Activated CD8-positive, alpha-beta memory T cell treated with anti-CD3 and anti-CD28 coated beads, Interleukin-2, amount 10 ng/mL, durations not matched to agents 7 days and 5 days (primary cell): ENCODE results near the gene CLSTN3. TPM values are rescaled to one million over a fixed set of nuclear protein-coding genes. Genes with fewer than 3 reads are reported as not detected.
A peak's percentile ranks its signal among the peaks of the same experiment; 100 is the strongest.

Experiments
- ATAC-seq: fragments of 150-1000 bp; cut with Tn5 transposase; one replicate; pipeline ENCODE4 v1.10.0; 2021; ENCODE audit warnings: moderate library complexity
- CTCF ChIA-PET: fragments of 350-600 bp; sonication (Branson Sonifier 250); formaldehyde crosslinking; loops from one replicate; lab custom pipeline; 2021; ENCODE audit warnings: antibody characterized with exemption; lab: Charles Lee
- DNase-seq: peaks from one replicate; pipeline ENCODE4 v3.0.0-alpha.2; 2020
- H3K27ac Mint-ChIP-seq: one replicate; pipeline ENCODE4 v1.8.0; 2021; ENCODE audit warnings: mild to moderate bottlenecking, mixed read lengths
- H3K27me3 Mint-ChIP-seq: one replicate; pipeline ENCODE4 v1.8.0; 2021; ENCODE audit warnings: mixed read lengths
- H3K36me3 Mint-ChIP-seq: one replicate; pipeline ENCODE4 v1.8.0; 2021; ENCODE audit warnings: mild to moderate bottlenecking, mixed read lengths
- H3K4me1 Mint-ChIP-seq: one replicate; pipeline ENCODE4 v1.8.0; 2021; ENCODE audit warnings: mixed read lengths
- H3K4me3 Mint-ChIP-seq: one replicate; pipeline ENCODE4 v1.8.0; 2021; ENCODE audit warnings: mild to moderate bottlenecking, moderate library complexity, mixed read lengths
- H3K9me3 Mint-ChIP-seq: one replicate; pipeline ENCODE4 v1.8.0; 2022; ENCODE audit warnings: low read depth, mixed read lengths
- total RNA-seq, 2 experiments: library from RNA; stranded (reverse); gene quantifications; one replicate each; pipeline ENCODE4 v1.2.3, GENCODE V29; 2021

The CLSTN3 gene
- total RNA-seq, 2 experiments from 2014 or later = 71.9 to 109 TPM

- DNase-seq (no peak), ATAC-seq (no peak)
- H3K27ac Mint-ChIP-seq = no peak overlapping the region
- no peak overlapping the region for H3K4me3 Mint-ChIP-seq
- peaks cover 28% of the 10 kb centered on the region for H3K4me1 Mint-ChIP-seq
- peaks cover 52% of the 10 kb centered on the region for H3K36me3 Mint-ChIP-seq
- no peaks in the 10 kb centered on the region for H3K9me3 Mint-ChIP-seq
- CTCF ChIA-PET = no interaction called here
- no peaks in the 10 kb centered on the region for H3K27me3 Mint-ChIP-seq
These were observed 4.4 kb downstream of the CLSTN3 start for GRCh38 chr12:7134396-7135166.

- Mint-ChIP-seq H3K4me1 (peaks cover 21% of the 10 kb centered on the region), H3K27me3 (no peaks in the 10 kb centered on the region), H3K9me3 (no peaks in the 10 kb centered on the region), H3K4me3 (no peak overlapping the region), H3K36me3 (peaks cover 58% of the 10 kb centered on the region), H3K27ac (no peak overlapping the region)
- CTCF ChIA-PET = no interaction called here
- DNase-seq (no peak), ATAC-seq (no peak)
These were observed 5.9 kb downstream of the CLSTN3 start for GRCh38 chr12:7136071-7136470.

- Mint-ChIP-seq H3K4me3 (no peak overlapping the region), H3K27ac (no peak overlapping the region), H3K27me3 (no peaks in the 10 kb centered on the region), H3K9me3 (no peaks in the 10 kb centered on the region), H3K36me3 (peaks cover 63% of the 10 kb centered on the region), H3K4me1 (peaks cover 18% of the 10 kb centered on the region)
- CTCF ChIA-PET = no interaction called here
- DNase-seq (no peak), ATAC-seq (no peak)
These were observed 6.5 kb downstream of the CLSTN3 start for GRCh38 chr12:7136676-7137075.

GRCh38 chr12:7137908-7138307 lies 7.7 kb downstream of the CLSTN3 start:
- Mint-ChIP-seq H3K9me3 (no peaks in the 10 kb centered on the region), H3K36me3 (peaks cover 66% of the 10 kb centered on the region), H3K27ac (no peak overlapping the region), H3K4me1 (peaks cover 9% of the 10 kb centered on the region), H3K27me3 (no peaks in the 10 kb centered on the region), H3K4me3 (no peak overlapping the region)
- no peak for ATAC-seq
- CTCF ChIA-PET = no interaction called here
- DNase-seq = no peak

DNA sequence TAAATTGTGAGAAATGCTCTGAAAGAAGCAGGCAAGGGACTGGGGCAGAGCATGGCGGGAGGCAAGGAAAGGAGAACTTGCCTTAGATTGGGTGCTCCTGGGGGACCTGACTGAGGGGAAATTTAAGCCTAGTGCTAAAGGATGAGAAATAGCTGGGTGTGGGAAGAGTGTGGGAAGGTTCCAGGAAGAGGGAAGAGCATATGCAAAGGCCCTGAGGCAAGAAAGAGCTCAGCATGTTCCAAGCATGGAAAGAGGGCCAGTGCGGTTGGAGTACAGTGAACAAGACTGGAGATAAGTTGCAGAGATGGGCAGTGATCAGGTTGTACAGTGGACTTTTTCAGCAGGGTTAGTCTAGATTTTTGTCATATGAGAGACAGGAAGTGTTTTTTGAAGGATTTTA lies 9.0 kb downstream of the CLSTN3 start:
- DNase-seq (no peak), ATAC-seq (no peak)
- Mint-ChIP-seq H3K36me3 (peaks cover 66% of the 10 kb centered on the region), H3K9me3 (no peaks in the 10 kb centered on the region), H3K4me1 (peaks cover 6% of the 10 kb centered on the region), H3K4me3 (no peak overlapping the region), H3K27me3 (no peaks in the 10 kb centered on the region), H3K27ac (no peak overlapping the region)
- CTCF ChIA-PET = interaction anchor here (0.7 to 1.4 kb wide), 3 partner anchors 15 to 121 kb away, joined by 3 to 5 read pairs (median 3); partner anchors contain the start of genes LPCAT3 and PEX5

DNA sequence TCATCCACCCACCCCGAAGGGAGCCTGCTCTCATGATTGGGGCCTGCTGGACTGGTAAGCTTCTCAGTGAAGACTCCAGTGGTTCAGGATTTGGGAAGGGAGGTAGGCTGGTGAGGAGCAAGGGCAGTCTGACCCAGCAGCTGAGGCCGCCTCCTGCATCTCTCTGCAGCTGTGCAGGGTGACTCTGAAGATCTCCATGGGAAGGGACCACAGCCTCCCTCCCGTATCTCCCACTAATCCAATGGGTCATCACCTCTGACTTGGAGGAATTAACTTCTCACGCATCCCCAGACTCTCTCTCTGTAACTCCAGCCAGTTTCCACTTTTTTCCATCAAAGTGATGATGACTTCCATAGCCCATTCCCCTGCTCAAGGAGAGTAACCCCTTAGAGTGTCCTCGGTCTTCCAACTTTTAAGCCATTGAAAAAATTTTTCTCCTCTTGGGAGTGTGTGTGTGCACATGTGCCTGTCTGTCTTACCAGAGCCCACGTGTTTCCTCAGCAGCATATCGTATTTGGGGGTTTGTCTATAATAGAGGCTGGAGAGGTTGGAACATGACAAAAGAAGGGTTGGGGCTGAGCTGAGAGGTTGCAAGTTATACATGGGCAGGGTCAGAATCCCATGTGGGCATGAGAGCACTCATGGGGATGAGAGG lies 11.3 kb downstream of the CLSTN3 start:
- no peak for DNase-seq
- CTCF ChIA-PET = interaction anchor here (0.9 to 2.0 kb wide), 4 partner anchors 21 to 47 kb away, joined by 3 to 6 read pairs (median 3); no protein-coding TSS in a partner anchor
- ATAC-seq = no peak
- H3K27ac Mint-ChIP-seq = no peak overlapping the region
- H3K36me3 Mint-ChIP-seq = peaks cover 54% of the 10 kb centered on the region
- H3K4me1 Mint-ChIP-seq = peaks cover 6% of the 10 kb centered on the region
- no peak overlapping the region for H3K4me3 Mint-ChIP-seq
- no peaks in the 10 kb centered on the region for H3K27me3 Mint-ChIP-seq
- no peaks in the 10 kb centered on the region for H3K9me3 Mint-ChIP-seq

- Mint-ChIP-seq H3K36me3 (peaks cover 50% of the 10 kb centered on the region), H3K4me1 (peaks cover 6% of the 10 kb centered on the region), H3K4me3 (no peak overlapping the region), H3K27me3 (no peaks in the 10 kb centered on the region), H3K27ac (peak overlapping the region; percentile 2), H3K9me3 (no peaks in the 10 kb centered on the region)
- CTCF ChIA-PET = interaction anchor here (0.7 to 2.0 kb wide), 3 partner anchors 34 to 141 kb away, joined by 3 to 6 read pairs (median 3); no protein-coding TSS in a partner anchor
- DNase-seq (peak; percentile 67), ATAC-seq (peak; percentile 76)
These were observed 12.0 kb downstream of the CLSTN3 start for GRCh38 chr12:7142056-7142644.

- Mint-ChIP-seq H3K27ac (no peak overlapping the region), H3K4me3 (no peak overlapping the region), H3K36me3 (peaks cover 47% of the 10 kb centered on the region), H3K27me3 (no peaks in the 10 kb centered on the region), H3K4me1 (peaks cover 7% of the 10 kb centered on the region), H3K9me3 (no peaks in the 10 kb centered on the region)
- CTCF ChIA-PET = interaction anchor here (0.7 to 1.5 kb wide), 3 partner anchors 19 to 142 kb away, joined by 3 read pairs; no protein-coding TSS in a partner anchor
- ATAC-seq (no peak), DNase-seq (no peak)
These were observed 12.8 kb downstream of the CLSTN3 start for GRCh38 chr12:7142809-7143465.

DNA sequence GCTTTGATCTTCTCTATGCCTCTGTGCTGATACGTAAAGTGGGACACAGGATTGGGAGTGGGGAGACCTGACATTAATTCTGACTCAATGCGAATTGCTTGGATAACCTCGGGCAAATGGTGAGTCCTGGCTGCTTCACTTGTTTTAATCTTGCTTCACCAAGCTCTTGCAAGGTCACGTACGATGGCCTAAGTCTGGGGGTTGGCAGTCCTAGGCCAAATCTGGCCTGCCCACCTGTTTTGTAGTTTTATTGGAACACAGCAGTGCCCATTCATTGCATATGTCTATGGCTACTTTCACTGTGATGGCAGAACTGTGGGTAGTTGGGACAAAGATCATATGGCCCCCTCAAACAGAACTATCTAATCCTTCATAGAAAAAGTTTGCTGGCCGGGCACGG lies 13.4 kb downstream of the CLSTN3 start:
- Mint-ChIP-seq H3K9me3 (no peaks in the 10 kb centered on the region), H3K27me3 (no peaks in the 10 kb centered on the region), H3K4me3 (no peak overlapping the region), H3K4me1 (peaks cover 13% of the 10 kb centered on the region), H3K27ac (no peak overlapping the region), H3K36me3 (peaks cover 50% of the 10 kb centered on the region)
- ATAC-seq = no peak
- no peak for DNase-seq
- CTCF ChIA-PET = interaction anchor here (0.6 to 3.0 kb wide), 9 partner anchors 11 to 855 kb away, joined by 3 to 17 read pairs (median 4); partner anchors contain the start of gene C1RL

DNA sequence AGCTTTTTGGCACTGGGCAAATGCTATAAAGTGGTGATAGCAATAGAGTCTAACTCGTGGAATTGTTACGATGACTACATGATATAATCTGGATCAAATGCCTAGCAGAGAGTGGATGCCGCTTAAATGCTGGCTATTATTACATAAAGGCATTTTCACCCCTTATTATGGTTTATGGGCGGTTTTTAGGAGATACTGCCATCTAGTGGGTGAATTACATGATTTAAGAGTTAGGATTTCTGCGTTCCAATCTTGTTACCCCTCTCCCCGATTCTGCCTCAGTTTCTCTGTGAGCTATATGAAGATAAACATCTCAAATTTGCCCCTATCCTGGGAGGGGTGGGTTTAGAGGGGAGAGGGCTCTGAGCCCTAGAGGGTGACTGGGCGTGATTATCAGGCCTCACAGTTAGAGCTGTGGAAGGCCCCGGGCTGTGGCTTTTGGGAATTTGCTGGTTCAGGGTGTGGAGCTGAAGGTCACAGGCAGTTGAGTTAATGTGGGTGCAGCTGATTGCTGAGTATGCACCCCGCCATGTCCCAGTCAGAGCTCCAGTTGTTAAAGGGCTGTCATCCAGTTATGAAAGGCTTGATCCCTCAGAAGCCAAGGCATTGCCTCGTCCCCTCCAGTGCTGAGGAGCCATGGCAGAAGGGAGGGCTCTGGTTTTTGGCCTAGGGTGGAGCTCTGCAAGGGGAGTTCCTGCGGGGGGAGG lies 14.4 kb downstream of the CLSTN3 start:
- CTCF ChIA-PET = interaction anchor here (0.8 to 3.0 kb wide), 10 partner anchors 10 to 220 kb away, joined by 3 to 17 read pairs (median 4); partner anchors contain the start of gene C1RL
- Mint-ChIP-seq H3K27me3 (no peaks in the 10 kb centered on the region), H3K36me3 (peaks cover 51% of the 10 kb centered on the region), H3K4me3 (no peak overlapping the region), H3K9me3 (no peaks in the 10 kb centered on the region), H3K27ac (no peak overlapping the region), H3K4me1 (peaks cover 16% of the 10 kb centered on the region)
- DNase-seq = no peak
- peak; percentile 60 for ATAC-seq

DNA sequence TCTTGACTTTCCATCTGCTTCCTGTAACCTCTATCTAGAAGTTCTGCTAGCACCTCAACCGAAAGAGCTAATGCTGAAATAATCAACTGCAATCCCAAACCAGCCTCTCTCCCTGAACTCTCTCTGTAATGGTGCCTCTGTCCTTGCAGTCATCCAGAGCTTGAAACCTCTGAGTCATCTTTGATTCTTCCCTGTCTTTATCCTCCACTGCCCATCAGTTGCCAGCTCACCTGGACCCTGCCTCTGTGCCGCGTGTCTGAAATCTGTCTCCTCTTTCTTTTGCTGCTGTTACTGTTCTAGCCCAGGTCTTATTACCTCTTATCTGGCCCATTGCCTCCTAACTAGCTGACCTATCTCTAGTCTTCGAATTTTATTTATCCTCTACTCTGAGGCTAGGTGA lies 15.5 kb downstream of the CLSTN3 start:
- DNase-seq (no peak), ATAC-seq (no peak)
- Mint-ChIP-seq H3K4me1 (peaks cover 16% of the 10 kb centered on the region), H3K27me3 (no peaks in the 10 kb centered on the region), H3K36me3 (peaks cover 54% of the 10 kb centered on the region), H3K9me3 (no peaks in the 10 kb centered on the region), H3K27ac (no peak overlapping the region), H3K4me3 (no peak overlapping the region)
- CTCF ChIA-PET = interaction anchor here (0.7 to 3.0 kb wide), 5 partner anchors 20 to 222 kb away, joined by 3 to 17 read pairs (median 3); no protein-coding TSS in a partner anchor

GRCh38 chr12:7146228-7146627 lies 16.1 kb downstream of the CLSTN3 start:
- H3K4me3 Mint-ChIP-seq = no peak overlapping the region
- ATAC-seq = no peak
- no peak overlapping the region for H3K27ac Mint-ChIP-seq
- H3K36me3 Mint-ChIP-seq = peaks cover 53% of the 10 kb centered on the region
- H3K27me3 Mint-ChIP-seq = no peaks in the 10 kb centered on the region
- no peak for DNase-seq
- CTCF ChIA-PET = interaction anchor here (0.7 to 3.0 kb wide), 6 partner anchors 19 to 222 kb away, joined by 3 to 17 read pairs (median 3); partner anchors contain the start of genes LPCAT3 and PEX5
- H3K4me1 Mint-ChIP-seq = peaks cover 16% of the 10 kb centered on the region
- H3K9me3 Mint-ChIP-seq = no peaks in the 10 kb centered on the region
